CD4-positive, alpha-beta T cell treated with Interleukin-1 beta for 1 hour (primary cell): ENCODE measurements around the gene ZMYND8.

ENCODE experiments used
- DNase-seq, 2 donors: peaks; one replicate each; pipeline ENCODE4 v3.0.0-alpha.2; 2020 to 2022

ZMYND8 gene

GRCh38 chr20:47353692-47354463 is 2.6 kb downstream of the ZMYND8 start:
- DNase-seq = no peak

- DNase-seq = no peak
Measured at GRCh38 chr20:47353239-47353691, 3.2 kb downstream of the ZMYND8 start.

GRCh38 chr20:47352332-47353238 is 3.9 kb downstream of the ZMYND8 start:
- DNase-seq = no peak

GRCh38 chr20:47351643-47352331 is 4.7 kb downstream of the ZMYND8 start:
- no peak for DNase-seq

GRCh38 chr20:47350691-47351545 is 5.6 kb downstream of the ZMYND8 start:
- DNase-seq = no peak

GRCh38 chr20:47350181-47350550 is 6.3 kb downstream of the ZMYND8 start:
- no peak for DNase-seq

- DNase-seq = no peak
Measured at GRCh38 chr20:47349365-47350180, 6.9 kb downstream of the ZMYND8 start.

GRCh38 chr20:47348539-47349142 is 7.9 kb downstream of the ZMYND8 start:
- no peak for DNase-seq

- DNase-seq = no peak
Measured at GRCh38 chr20:47347661-47348435, 8.7 kb downstream of the ZMYND8 start.

GRCh38 chr20:47346172-47346571 is 10.3 kb downstream of the ZMYND8 start:
- no peak for DNase-seq

- no peak for DNase-seq
Measured at GRCh38 chr20:47345214-47345613, 11.3 kb downstream of the ZMYND8 start.

GRCh38 chr20:47343007-47343472 is 13.5 kb downstream of the ZMYND8 start:
- no peak for DNase-seq

- no peak for DNase-seq
Measured at GRCh38 chr20:47338131-47338628, 18.3 kb downstream of the ZMYND8 start.

- no peak for DNase-seq
Measured at GRCh38 chr20:47337413-47337812, 19.1 kb downstream of the ZMYND8 start.

GRCh38 chr20:47336129-47336754 is 20.3 kb downstream of the ZMYND8 start:
- DNase-seq = no peak

- DNase-seq = no peak
Measured at GRCh38 chr20:47335251-47336128, 21.0 kb downstream of the ZMYND8 start.

GRCh38 chr20:47334022-47334551 is 22.4 kb downstream of the ZMYND8 start:
- DNase-seq = no peak
